Choroid plexus epithelial cell (primary cell): ENCODE measurements around the gene DLGAP1.

Experiments used
- DNase-seq: peaks from one replicate; pipeline ENCODE4 v3.0.0-alpha.2; 2010; ENCODE audit warnings: low read depth
- H3K4me3 ChIP-seq: 2 replicates; pipeline ENCODE4 v1.5.1; 2011; ENCODE audit warnings: low read depth, mild to moderate bottlenecking, control low read depth, low read length, moderate library complexity
- CTCF ChIP-seq: conservative IDR thresholded peaks from 2 replicates; pipeline ENCODE4 v1.5.1; 2011; ENCODE audit warnings: low read depth, mild to moderate bottlenecking, control low read depth, inconsistent platforms, low read length, moderate library complexity

DLGAP1 gene

DNA sequence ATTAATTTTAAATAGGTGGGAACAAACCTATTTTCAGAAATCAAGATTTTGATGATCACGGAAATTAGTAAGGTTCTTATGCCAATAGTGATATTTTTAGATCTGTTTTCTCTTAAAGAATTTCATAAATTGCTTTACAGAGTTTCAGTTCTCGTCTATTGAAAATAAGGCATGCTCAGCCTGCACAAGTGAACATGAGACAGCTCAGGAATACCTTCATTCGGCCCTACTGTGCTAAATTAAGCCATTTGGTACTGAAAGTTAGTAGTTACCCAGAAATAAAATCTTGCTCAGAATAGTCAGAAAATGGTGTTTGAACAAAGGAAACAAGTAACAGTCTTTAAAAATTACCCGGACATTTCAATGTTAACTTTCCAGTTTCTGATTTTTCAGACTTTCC, 60.4 kb downstream of the DLGAP1 start:
- DNase-seq = no peak
- TF ChIP-seq CTCF = no peak
- no peak overlapping the region for H3K4me3 ChIP-seq

DNA sequence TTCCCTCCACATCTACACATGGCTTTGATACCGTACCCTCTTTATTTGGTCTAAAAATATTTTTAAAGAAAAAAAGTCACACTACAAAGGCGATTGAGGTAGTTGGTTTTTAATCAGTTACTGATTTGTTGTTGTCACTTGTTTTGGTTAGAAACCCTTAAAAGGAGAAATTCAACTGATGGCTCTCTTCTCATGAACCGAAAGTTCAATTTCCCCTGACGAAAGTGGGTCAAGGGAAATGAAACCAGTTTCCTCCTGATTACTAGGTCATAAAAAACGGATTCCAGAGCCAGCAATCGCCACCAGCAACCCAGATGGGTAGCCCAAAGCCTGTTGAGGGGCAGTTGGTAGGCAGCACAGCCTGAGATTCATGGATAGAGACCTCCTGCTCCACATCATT, 63.2 kb downstream of the DLGAP1 start:
- TF ChIP-seq CTCF = no peak
- no peak for DNase-seq
- H3K4me3 ChIP-seq = no peak overlapping the region

DNA sequence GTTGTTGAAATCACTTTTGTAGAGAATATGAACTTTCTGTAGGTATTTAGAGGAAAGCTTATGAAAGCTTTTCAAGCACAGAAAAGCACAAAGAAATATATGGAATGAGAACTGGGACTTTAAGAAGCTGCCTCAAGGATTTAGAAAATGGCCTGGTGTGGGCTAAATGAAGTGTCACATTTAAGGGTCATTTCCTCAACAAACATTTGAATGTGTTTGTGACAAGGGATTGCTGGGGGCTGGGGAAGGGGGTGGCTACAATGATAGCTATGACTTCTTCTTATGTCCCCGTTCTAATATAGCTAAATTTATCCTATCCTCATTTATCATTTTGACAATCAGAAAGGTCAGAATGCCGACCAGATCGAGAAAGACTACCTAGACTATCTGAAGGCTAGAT, 69.2 kb downstream of the DLGAP1 start:
- no peak for DNase-seq
- H3K4me3 ChIP-seq = no peak overlapping the region
- no peak for TF ChIP-seq CTCF

- H3K4me3 ChIP-seq = no peak overlapping the region
- DNase-seq = no peak
- no peak for TF ChIP-seq CTCF
Measured at GRCh38 chr18:4384932-4385331, 70.2 kb downstream of the DLGAP1 start.

DNA sequence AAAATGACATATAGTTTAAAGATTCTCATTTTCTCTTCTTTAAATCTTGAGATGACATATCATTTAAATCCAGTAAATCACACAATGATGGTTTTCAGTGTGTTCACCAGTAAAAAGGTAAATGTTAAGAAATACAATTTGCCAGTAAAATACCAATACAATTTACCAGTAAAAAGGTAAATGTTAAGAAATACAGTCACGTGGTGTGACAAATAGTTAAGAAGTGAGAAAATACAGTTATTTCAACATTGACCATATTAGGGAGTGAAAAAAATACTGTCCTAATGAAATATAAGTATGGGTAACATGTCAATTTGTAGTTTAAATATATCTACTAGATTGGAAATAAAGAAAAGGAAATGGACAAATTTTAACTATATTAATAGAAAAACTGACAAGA, 80.5 kb downstream of the DLGAP1 start:
- DNase-seq = no peak
- TF ChIP-seq CTCF = no peak
- H3K4me3 ChIP-seq = no peak overlapping the region

DNA sequence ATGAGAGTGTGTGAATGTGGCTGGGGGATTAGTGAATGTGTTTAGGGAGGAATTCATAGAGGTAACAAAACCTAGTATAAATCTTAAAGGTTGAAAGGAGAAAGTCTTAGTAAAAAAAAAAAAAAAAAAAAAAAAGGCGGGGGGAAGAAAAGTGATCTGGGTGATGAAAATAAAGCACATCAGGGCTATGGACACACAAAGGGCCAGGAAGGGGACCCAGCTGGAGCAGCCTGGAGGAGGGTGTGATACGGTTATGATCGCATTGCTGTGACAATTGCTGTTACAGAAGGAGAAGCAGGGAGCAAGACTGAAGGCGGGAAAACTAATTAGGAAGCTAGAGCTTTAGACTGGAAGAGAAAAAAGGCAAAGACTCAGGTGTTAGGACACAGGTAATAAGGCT, 85.4 kb downstream of the DLGAP1 start:
- TF ChIP-seq CTCF = no peak
- no peak for DNase-seq
- H3K4me3 ChIP-seq = no peak overlapping the region

DNA sequence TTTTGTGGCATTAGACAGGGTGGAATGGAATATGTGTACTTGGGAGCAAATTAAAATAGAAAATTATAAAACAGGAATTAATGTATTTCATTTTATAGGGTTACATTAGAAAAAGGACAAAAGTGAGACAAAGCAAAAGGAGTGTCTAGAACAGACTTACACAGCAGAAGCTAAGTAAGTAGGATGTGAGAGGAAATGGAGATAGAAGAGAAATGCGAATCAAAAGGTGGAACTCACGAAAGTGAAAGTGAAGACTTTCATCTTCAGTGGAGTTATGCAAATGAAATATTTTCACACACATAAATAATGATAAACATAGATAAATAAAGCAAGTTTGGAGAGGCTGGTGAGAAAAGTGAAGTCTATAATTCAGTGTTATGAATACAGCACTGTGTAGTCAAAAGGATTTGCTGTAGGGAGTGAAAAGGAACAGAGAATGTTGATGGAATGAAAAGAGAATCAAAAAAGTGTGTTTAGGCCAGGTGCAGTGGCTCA, 94.8 kb downstream of the DLGAP1 start:
- no peak overlapping the region for H3K4me3 ChIP-seq
- DNase-seq = no peak
- no peak for TF ChIP-seq CTCF
